GM10266 (cell line): ENCODE results near the gene C2orf74.
"Not testable (repeated sequence)": the region's sequence is repeated elsewhere in the genome, so short reads cannot be mapped to it uniquely, and the experiment has no call there.

Experiments
- DNase-seq: peaks from one replicate; pipeline ENCODE4 v3.0.0; 2012; ENCODE audit errors: extremely low spot score
- TF ChIP-seq, protein P1 (sequence below): IDR thresholded peaks from 2 replicates; pipeline ENCODE4 v1.5.1; 2012; ENCODE audit warnings: mild to moderate bottlenecking, low read depth; ENCODE audit not compliant: control insufficient read depth, insufficient read depth; ENCODE audit errors: missing control alignments

C2orf74 gene

DNA sequence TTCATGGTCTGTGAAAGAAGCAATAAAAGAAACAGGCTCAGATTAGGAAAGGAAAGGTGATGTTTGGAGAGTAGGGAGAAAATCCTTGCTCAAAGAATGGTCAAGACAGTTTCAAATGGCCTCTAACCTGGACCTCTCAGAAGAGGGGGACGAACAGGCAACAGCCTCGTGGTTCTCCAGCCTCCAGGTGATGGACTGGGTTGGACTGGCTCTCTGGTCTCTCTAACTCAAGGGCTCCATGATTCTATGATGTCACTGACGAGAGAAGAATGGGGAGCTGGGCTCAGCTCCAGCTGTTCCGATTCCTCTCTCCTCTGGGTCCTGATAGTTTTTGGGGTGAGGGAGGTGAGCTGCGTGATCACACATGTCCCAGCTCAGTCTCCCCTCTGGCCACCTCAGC lies at the start of gene C2orf74:
TSS of gene C2orf74 (plus strand) at position 301 of the 400 bp plus-strand sequence. CDS start 327 bp downstream, outside the sequence.
- TF ChIP-seq, protein P1, sequence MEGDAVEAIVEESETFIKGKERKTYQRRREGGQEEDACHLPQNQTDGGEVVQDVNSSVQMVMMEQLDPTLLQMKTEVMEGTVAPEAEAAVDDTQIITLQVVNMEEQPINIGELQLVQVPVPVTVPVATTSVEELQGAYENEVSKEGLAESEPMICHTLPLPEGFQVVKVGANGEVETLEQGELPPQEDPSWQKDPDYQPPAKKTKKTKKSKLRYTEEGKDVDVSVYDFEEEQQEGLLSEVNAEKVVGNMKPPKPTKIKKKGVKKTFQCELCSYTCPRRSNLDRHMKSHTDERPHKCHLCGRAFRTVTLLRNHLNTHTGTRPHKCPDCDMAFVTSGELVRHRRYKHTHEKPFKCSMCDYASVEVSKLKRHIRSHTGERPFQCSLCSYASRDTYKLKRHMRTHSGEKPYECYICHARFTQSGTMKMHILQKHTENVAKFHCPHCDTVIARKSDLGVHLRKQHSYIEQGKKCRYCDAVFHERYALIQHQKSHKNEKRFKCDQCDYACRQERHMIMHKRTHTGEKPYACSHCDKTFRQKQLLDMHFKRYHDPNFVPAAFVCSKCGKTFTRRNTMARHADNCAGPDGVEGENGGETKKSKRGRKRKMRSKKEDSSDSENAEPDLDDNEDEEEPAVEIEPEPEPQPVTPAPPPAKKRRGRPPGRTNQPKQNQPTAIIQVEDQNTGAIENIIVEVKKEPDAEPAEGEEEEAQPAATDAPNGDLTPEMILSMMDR = no peak
- DNase-seq = no peak

DNA sequence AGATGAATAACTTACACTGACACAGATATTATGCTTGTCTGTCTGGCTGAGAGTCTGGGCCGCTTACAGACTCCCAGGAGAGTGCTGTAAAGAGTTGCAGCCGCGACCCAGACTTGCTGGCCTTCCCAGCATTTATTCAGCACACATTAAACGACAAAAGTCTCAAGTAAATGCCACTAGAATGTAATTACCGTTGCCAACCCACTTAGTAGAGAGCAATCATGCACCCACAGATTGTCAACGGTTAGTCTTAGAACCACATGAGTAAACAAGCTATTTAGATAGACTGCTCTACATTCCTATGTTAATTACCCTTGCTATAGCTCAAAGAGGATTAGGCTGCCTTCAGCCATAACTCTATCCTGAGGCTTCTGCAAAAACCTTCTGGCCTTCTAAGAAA lies 47.8 kb upstream of the C2orf74 start:
- TF ChIP-seq, protein P1 = no peak
- no peak for DNase-seq

DNA sequence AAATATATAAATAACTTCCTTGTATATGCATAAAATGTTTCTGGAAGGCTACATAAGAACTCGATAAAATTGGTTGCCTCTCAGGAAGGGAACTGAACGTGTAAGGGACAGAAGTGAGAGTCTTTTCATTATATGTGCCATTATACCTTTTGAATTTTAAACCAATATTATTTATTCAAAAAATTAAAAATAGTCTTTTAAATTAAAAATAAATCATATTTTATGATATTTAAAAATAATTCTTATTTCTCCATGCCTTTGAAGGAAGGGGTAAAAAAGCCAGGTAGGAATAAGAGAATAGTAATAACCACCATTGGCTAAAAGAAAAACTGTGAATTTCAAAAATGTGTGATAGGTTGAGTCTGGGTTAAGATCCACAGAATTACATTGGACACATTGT lies 45.7 kb upstream of the C2orf74 start:
- DNase-seq = no peak
- TF ChIP-seq, protein P1 = no peak

DNA sequence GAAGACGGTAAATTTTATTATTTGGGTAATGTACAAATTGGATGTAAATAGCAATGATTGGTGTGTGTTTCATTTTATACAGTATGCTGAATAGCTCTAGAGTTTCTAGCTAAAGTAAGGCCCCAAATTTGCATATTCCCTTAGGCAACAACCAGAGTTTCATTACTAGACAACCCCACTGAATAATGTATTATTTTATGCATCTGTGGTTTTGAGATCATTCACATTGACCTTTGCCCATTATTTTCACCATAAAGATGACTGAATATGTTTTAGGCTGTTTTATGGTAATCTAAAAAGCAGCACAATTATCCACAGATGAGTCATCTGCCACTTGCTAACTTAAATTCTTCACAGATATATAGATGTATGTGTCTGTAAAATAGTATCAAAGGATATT lies 44.5 kb upstream of the C2orf74 start:
- TF ChIP-seq, protein P1 = no peak
- no peak for DNase-seq

DNA sequence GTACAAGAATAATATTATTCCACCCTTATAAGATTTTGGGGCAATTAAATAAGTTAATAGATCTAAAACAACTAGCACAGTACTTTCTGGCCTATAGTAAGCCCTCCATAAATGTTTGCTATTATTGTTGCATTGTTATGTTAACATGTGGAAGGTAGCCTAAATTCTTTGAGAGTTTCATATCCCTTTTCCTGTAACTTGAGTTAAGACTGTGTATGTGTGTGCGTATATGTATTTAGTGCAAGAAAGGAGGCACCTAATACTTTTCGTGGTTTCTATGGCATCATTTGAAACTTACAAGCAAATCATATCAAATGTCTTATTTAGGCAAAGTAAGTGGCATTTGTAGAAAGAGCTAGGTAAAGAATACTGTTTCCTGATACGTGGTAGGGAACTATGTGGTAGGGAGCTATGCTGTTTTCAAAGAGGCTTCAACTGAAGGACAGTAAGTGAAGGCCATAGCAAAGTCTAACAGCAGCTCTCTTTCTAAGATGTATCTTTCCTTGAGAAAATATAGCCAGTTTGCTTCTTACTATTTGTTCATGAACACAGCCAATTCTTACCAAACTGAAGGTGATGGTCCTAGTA lies 36.8 kb upstream of the C2orf74 start:
- TF ChIP-seq, protein P1 = no peak
- no peak for DNase-seq

DNA sequence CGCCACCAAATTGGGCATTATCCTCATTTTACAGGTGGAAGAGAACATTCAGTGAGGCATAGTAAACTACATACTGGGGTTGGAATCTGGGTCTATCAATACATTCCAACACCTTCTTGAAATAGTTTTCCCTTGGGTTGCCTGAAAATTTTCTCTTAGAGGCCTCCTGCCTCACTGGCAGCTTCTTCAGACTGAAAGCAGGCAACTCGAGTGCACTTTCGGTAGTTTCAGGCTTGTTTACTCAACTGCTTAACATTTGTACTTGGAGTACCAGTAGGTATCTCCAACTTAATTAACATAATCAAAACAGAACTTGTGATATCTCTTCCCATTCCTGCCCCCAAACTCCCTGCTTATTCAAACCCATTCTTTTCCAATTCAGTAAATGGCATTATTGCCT lies 36.2 kb upstream of the C2orf74 start:
- DNase-seq = no peak
- TF ChIP-seq, protein P1 = no peak

DNA sequence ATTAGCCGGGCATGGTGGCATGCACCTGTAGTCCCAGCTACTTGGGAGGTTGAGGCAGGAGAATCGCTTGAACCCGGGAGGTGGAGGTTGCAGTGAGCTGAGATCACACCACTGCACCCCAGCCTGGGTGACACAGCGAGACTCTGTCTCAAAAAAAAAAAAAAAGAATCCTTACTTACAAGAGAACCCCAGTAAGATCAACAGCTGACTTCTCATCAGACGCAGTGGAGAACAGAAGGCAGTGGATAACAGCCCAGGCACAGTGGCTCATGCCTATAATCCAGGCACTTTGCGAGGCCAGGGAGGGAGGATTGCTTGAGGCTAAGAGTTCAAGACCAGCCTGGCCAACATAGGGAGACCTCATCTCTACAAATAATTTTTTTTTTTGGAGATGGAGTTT lies 33.9 kb upstream of the C2orf74 start:
- not testable (repeated sequence) for DNase-seq

DNA sequence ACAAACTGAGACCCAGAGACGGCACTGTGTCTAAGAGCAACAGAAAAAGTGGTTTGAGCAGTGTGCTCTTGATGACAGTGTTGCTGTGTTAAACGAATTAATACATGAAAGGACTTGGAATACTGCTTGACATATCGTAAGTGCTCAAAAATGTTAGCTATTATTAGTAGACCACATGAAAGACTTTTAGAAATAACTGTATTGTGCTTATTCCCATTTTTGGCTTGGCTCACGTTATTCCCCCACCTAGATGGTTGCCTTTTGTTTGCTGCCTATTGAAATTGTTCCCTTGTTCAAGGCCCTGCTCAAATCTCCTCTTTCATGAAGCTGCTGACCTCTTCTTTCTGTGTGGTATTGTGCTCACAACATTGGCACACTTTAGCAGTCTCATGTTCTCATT lies 27.8 kb upstream of the C2orf74 start:
- TF ChIP-seq, protein P1 = no peak
- no peak for DNase-seq
